Activated CD4-positive, alpha-beta T cell treated with anti-CD3 and anti-CD28 coated beads, Interleukin-2, amount 10 ng/mL, durations not matched to agents 7 days and 5 days (primary cell): ENCODE results near the gene KAZALD1. TPM values are rescaled to one million over a fixed set of nuclear protein-coding genes. Genes with fewer than 3 reads are reported as not detected.

Experiments
- CTCF ChIA-PET: fragments of 350-600 bp; sonication (Branson Sonifier 250); formaldehyde crosslinking; loops from one replicate; lab custom pipeline; 2021; ENCODE audit warnings: antibody characterized with exemption; lab: Charles Lee
- POLR2A ChIA-PET: fragments of 350-600 bp; sonication (Branson Sonifier 250); formaldehyde crosslinking; loops from one replicate; lab custom pipeline; 2021; ENCODE audit warnings: antibody characterized with exemption; lab: Charles Lee
- DNase-seq: peaks from one replicate; pipeline ENCODE4 v3.0.0-alpha.2; 2020
- H3K27ac Mint-ChIP-seq: one replicate; pipeline ENCODE4 v1.8.0; 2021; ENCODE audit warnings: mild to moderate bottlenecking, moderate library complexity, mixed read lengths
- H3K27me3 Mint-ChIP-seq: one replicate; pipeline ENCODE4 v1.8.0; 2021; ENCODE audit warnings: mixed read lengths
- H3K36me3 Mint-ChIP-seq: one replicate; pipeline ENCODE4 v1.8.0; 2021; ENCODE audit warnings: low read depth, mixed read lengths
- H3K4me1 Mint-ChIP-seq: one replicate; pipeline ENCODE4 v1.8.0; 2021; ENCODE audit warnings: mixed read lengths
- H3K4me3 Mint-ChIP-seq: one replicate; pipeline ENCODE4 v1.8.0; 2021; ENCODE audit warnings: mild to moderate bottlenecking, moderate library complexity, mixed read lengths
- H3K9me3 Mint-ChIP-seq: one replicate; pipeline ENCODE4 v1.8.0; 2021; ENCODE audit warnings: mixed read lengths
- total RNA-seq, 2 experiments: library from RNA; stranded (reverse); gene quantifications; one replicate each; pipeline ENCODE4 v1.2.3, GENCODE V29; 2021

The KAZALD1 gene
- total RNA-seq, 2 experiments from 2014 or later, result 0.27 to 0.55 TPM

DNA sequence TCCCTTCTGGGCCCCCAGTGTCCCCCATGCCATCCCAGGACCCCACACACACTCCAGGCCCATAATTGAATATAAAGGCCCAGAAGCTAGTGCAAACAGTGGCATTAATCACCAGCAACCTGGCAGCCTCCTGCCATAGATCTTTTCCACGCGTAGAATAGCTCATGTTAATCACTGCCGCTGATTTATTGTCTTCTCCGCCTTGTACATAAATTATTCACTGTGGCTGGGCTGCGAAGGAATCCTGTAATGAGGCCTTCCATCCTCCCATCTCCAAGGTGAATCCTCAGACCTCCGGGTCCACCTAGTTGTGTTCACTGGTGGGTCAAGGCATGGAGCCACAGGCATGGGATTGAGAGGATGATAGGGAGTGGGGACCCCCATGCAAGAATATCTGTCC, 33.2 kb downstream of the KAZALD1 start:
- Mint-ChIP-seq H3K27ac (no peak overlapping the region), H3K9me3 (no peaks in the 10 kb centered on the region), H3K4me3 (no peak overlapping the region), H3K36me3 (no peaks in the 10 kb centered on the region), H3K27me3 (peaks cover 17% of the 10 kb centered on the region), H3K4me1 (no peaks in the 10 kb centered on the region)
- no peak for DNase-seq
- POLR2A ChIA-PET, result interaction anchor here (1.0 kb wide), 1 partner anchor 47 kb away, joined by 3 read pairs; no protein-coding TSS in a partner anchor
- CTCF ChIA-PET, result interaction anchor here (1.2 to 6.9 kb wide), 11 partner anchors 10 to 52 kb away, joined by 4 to 90 read pairs (median 5); no protein-coding TSS in a partner anchor

DNA sequence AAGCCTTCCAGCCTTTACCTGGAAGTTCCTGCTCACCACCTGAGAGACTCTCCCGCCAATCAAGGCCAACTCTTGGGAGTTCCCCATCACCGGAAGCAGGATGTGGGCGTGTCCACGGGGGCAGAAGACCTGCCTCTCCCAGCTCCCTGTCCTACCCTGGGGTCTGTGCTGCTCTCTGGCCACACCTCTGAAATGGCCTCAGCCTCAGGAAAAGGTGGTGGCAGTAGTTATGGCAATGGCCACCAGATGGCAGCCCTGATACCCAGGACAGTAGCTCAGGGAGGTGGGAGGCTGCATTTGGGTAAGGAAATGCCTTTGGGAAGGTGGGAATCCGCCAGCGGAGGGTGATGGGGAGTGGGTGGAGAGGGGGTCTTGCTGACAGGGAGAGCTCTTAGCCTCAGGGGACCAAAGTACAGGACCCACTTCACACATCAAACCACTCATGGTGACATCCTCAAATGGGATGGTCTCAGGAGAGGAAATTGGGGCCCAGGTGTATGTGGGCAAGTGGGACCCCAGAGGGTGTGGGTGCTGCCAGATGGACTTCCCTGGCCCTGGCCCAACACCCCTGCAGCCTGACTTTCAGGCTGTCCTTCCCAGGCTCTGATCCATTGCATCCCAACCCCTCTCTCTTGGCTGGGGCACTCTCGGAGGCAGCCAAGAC, 33.9 kb downstream of the KAZALD1 start:
- Mint-ChIP-seq H3K4me3 (no peak overlapping the region), H3K36me3 (no peaks in the 10 kb centered on the region), H3K27ac (no peak overlapping the region), H3K4me1 (no peaks in the 10 kb centered on the region), H3K9me3 (no peaks in the 10 kb centered on the region), H3K27me3 (peaks cover 18% of the 10 kb centered on the region)
- ChIA-PET CTCF (interaction anchor here (0.6 to 6.9 kb wide), 18 partner anchors 11 to 130 kb away, joined by 3 to 90 read pairs (median 4); no protein-coding TSS in a partner anchor), POLR2A (interaction anchor here (1.0 kb wide), 1 partner anchor 46 kb away, joined by 3 read pairs; no protein-coding TSS in a partner anchor)
- DNase-seq, result peak; percentile 75

- CTCF ChIA-PET, result interaction anchor here (0.7 to 6.9 kb wide), 14 partner anchors 11 to 118 kb away, joined by 3 to 90 read pairs (median 4); partner anchors contain the start of gene KAZALD1
- Mint-ChIP-seq H3K4me1 (no peaks in the 10 kb centered on the region), H3K4me3 (no peak overlapping the region), H3K27me3 (peaks cover 16% of the 10 kb centered on the region), H3K36me3 (no peaks in the 10 kb centered on the region), H3K27ac (no peak overlapping the region), H3K9me3 (no peaks in the 10 kb centered on the region)
- DNase-seq, result no peak
- POLR2A ChIA-PET, result no interaction called here
Observed at GRCh38 chr10:101096378-101096777, 34.6 kb downstream of the KAZALD1 start.

GRCh38 chr10:101097881-101098280, 36.1 kb downstream of the KAZALD1 start:
- Mint-ChIP-seq H3K27ac (no peak overlapping the region), H3K9me3 (no peaks in the 10 kb centered on the region), H3K27me3 (peaks cover 19% of the 10 kb centered on the region), H3K36me3 (no peaks in the 10 kb centered on the region), H3K4me1 (no peaks in the 10 kb centered on the region), H3K4me3 (no peak overlapping the region)
- CTCF ChIA-PET, result interaction anchor here (0.8 to 6.9 kb wide), 3 partner anchors 10 to 45 kb away, joined by 3 to 90 read pairs (median 4); partner anchors contain the start of gene KAZALD1
- POLR2A ChIA-PET, result no interaction called here
- DNase-seq, result no peak

DNA sequence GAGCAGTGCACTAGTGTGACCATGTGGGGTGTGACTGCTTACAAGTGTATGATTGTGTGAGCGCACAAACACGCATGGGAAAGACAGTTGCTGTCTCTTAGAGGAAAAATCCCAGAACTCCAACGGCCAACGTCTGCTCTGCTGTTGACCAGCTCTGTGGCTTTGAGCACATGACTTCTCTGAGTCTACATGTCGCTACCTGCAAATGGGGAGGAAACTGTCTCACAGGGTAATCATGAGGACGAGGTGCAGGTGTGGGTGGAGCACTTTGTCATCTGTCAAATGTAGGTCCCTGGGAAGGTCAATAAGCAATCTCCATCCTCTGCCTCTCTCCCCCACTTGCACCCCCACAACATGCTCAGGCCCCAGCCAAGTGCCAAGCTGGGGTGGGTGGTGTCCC, 38.1 kb downstream of the KAZALD1 start:
- no peak overlapping the region for H3K4me3 Mint-ChIP-seq
- no peaks in the 10 kb centered on the region for H3K4me1 Mint-ChIP-seq
- H3K9me3 Mint-ChIP-seq, result no peaks in the 10 kb centered on the region
- DNase-seq, result no peak
- no peaks in the 10 kb centered on the region for H3K36me3 Mint-ChIP-seq
- CTCF ChIA-PET, result interaction anchor here (1.4 to 2.9 kb wide), 2 partner anchors 42 to 50 kb away, joined by 4 to 11 read pairs; no protein-coding TSS in a partner anchor
- H3K27me3 Mint-ChIP-seq, result peaks cover 21% of the 10 kb centered on the region
- H3K27ac Mint-ChIP-seq, result no peak overlapping the region
- POLR2A ChIA-PET, result no interaction called here

DNA sequence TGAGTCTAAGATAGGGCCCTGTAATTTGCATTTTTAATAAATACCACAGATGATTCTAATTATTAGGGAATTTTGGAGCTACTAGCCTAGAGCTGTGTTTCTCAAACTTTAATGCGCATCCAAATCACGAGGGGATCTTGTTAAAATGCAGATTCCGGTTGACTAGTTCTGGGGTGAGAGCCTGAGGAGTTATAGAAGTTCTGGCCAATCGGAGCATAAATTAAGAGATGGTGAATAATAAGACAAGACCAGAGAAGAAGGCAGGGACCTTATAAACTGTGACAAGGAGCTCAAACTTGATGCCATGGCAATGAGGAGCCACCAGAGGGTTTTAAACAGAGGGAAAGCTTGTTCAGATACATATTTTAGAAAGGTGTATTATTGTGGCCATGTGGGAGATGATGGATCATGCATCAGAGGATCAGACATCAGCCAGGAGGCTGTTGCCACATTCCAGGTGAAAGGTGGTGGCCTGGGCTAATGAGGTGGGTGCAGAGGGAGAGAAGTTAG, 39.6 kb downstream of the KAZALD1 start:
- ChIA-PET CTCF (interaction anchor here (1.4 to 2.9 kb wide), 3 partner anchors 13 to 48 kb away, joined by 4 to 11 read pairs (median 4); no protein-coding TSS in a partner anchor), POLR2A (no interaction called here)
- Mint-ChIP-seq H3K27ac (no peak overlapping the region), H3K4me1 (no peaks in the 10 kb centered on the region), H3K9me3 (no peaks in the 10 kb centered on the region), H3K27me3 (peaks cover 21% of the 10 kb centered on the region), H3K36me3 (no peaks in the 10 kb centered on the region), H3K4me3 (no peak overlapping the region)
- no peak for DNase-seq

DNA sequence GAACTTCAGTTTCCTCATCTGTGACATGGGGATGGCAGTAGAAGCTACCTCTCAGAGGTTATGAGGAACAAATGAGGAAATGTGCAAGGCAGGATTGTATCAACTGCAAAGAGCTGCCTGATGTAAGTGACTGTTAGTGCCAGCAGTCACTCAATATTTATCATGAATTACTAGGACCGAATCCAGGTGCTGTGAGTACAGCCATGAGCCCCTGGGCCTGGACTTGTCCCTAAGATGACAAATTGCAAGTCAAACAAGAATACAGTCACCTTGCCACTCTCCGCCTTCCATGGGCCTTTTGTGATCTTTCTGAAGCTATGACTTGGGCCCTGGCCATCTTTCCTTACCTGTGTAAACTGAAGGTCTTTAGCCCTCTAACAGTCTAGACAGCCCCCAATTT, 41.6 kb downstream of the KAZALD1 start:
- peaks cover 21% of the 10 kb centered on the region for H3K27me3 Mint-ChIP-seq
- no peaks in the 10 kb centered on the region for H3K4me1 Mint-ChIP-seq
- POLR2A ChIA-PET, result no interaction called here
- CTCF ChIA-PET, result interaction anchor here (1.3 kb wide), 1 partner anchor 39 kb away, joined by 6 read pairs; no protein-coding TSS in a partner anchor
- no peak for DNase-seq
- H3K27ac Mint-ChIP-seq, result no peak overlapping the region
- no peaks in the 10 kb centered on the region for H3K36me3 Mint-ChIP-seq
- no peaks in the 10 kb centered on the region for H3K9me3 Mint-ChIP-seq
- no peak overlapping the region for H3K4me3 Mint-ChIP-seq

GRCh38 chr10:101106351-101106750, 44.6 kb downstream of the KAZALD1 start:
- POLR2A ChIA-PET, result no interaction called here
- Mint-ChIP-seq H3K4me1 (no peaks in the 10 kb centered on the region), H3K36me3 (no peaks in the 10 kb centered on the region), H3K4me3 (no peak overlapping the region), H3K27me3 (peaks cover 18% of the 10 kb centered on the region), H3K27ac (no peak overlapping the region), H3K9me3 (no peaks in the 10 kb centered on the region)
- DNase-seq, result no peak
- CTCF ChIA-PET, result interaction anchor here (0.7 to 1.0 kb wide), 2 partner anchors 15 to 38 kb away, joined by 3 read pairs; no protein-coding TSS in a partner anchor

DNA sequence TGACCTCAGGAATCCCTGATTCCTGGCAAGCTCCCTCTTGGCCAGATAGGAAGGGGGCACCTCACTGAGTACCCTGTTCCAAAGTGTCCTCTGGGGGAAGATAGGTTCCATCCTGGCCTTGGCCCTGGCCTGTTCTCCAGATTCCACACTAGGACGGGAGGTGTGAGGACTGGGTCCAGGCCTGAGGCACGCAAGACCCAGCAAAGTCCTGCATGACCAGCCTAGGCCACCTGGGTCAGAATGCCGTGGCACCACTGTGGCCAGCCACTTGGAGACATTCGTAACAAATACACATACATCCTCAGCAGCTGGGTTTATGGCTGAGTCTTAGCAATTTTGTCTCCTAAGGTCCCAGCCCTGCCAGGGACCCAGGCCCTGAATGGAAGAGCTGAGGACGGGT, 46.0 kb downstream of the KAZALD1 start:
- DNase-seq, result no peak
- Mint-ChIP-seq H3K27ac (no peak overlapping the region), H3K9me3 (no peaks in the 10 kb centered on the region), H3K36me3 (no peaks in the 10 kb centered on the region), H3K4me1 (no peaks in the 10 kb centered on the region), H3K4me3 (no peak overlapping the region), H3K27me3 (peaks cover 13% of the 10 kb centered on the region)
- POLR2A ChIA-PET, result no interaction called here
- CTCF ChIA-PET, result interaction anchor here (1.0 kb wide), 1 partner anchor 12 kb away, joined by 4 read pairs; no protein-coding TSS in a partner anchor

DNA sequence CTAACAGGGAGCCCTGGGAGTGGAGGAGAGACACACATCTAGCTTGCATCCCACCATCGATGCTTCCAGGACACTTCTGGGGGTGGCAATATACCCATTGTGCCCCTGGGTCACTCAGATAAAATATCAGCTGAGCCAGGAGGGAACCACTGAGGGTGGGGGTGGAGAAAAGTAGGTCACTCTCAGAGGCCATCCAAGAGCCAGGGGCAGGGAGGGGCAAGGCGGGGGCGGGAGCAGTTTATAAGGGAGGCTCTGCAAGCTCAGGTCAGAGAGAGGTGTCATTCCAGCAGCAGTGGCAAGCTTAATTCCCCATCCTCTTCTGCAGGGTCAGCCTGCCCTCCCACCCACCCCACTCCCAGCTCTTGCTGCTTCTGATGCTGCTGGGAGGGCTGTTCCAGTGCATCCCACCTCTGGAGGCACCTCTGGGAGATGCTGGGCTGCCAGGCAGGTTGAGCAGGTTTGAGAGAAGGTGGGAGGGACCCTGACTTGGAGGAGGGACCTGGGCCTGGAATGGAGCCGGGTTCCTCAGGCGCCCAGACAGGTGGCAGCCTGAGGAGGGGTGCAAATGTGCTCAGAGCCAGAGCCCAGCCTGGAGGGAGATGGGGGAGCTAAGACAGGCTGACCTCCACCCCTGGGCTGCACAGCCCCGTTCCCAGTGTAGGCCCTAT, 49.2 kb downstream of the KAZALD1 start:
- H3K4me1 Mint-ChIP-seq, result no peaks in the 10 kb centered on the region
- no peak overlapping the region for H3K27ac Mint-ChIP-seq
- CTCF ChIA-PET, result interaction anchor here (0.9 kb wide), 1 partner anchor 15 kb away, joined by 4 read pairs; no protein-coding TSS in a partner anchor
- H3K36me3 Mint-ChIP-seq, result no peaks in the 10 kb centered on the region
- no peaks in the 10 kb centered on the region for H3K9me3 Mint-ChIP-seq
- no peak for DNase-seq
- H3K27me3 Mint-ChIP-seq, result peaks cover 30% of the 10 kb centered on the region
- no peak overlapping the region for H3K4me3 Mint-ChIP-seq
- POLR2A ChIA-PET, result no interaction called here

DNA sequence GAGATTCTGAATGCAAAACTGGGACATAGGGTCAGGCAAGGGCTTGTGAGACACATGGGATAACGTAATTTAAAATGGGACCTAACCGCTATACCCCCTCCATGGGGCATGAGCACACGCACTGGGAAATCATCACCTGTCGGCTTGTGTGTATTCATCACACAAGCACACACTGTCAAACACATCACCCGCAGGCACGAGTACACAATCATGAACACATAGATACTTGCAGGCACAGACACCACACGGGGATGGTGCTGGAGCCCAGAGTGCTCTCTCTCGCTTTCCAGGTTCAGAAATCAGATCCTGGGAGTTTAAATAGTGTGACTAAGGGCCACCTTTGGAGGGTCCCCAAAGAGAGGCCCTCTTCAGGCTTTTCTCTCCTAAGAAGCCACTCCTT, 49.8 kb downstream of the KAZALD1 start:
- Mint-ChIP-seq H3K27me3 (peaks cover 35% of the 10 kb centered on the region), H3K9me3 (no peaks in the 10 kb centered on the region), H3K4me1 (no peaks in the 10 kb centered on the region), H3K4me3 (no peak overlapping the region), H3K27ac (no peak overlapping the region), H3K36me3 (no peaks in the 10 kb centered on the region)
- ChIA-PET POLR2A (no interaction called here), CTCF (no interaction called here)
- DNase-seq, result no peak

DNA sequence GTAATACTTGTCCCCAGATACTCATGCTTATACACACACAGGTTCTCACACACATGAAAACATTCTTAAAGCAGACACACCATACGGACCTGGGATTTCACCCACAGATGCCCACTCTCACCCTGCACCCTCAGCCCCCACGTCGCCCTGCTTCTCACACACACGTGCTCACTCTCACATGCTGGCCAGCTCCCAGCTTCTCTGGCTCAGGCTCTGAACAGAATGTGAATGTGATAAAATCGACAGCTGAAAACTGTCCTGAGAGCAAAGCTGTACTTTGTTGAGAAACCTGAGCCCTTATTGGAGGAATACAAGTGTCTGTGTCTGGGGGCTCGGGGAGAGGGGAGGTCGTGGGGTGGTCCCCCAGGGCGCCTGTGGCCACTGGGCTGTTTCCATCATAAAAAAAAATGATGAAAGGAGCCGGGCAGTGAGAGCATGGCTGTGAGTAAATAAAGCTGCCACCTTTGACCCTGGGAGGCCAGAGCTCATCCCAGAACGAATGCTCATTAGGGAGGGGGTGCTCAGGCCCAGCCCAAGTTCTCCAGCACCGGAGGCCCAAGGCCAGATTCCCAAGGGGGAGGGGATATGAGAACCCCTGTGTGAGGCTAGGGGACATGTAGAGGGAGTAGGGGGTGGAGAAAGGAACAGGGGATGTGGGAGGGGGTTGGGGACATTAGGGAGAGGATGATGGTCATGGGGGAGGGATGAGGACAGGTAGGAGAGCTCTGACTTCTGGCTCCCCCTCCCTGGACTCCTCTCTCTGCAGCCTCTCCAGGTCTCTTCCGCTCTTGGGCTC, 51.2 kb downstream of the KAZALD1 start:
- Mint-ChIP-seq H3K4me3 (no peak overlapping the region), H3K36me3 (no peaks in the 10 kb centered on the region), H3K27me3 (peaks cover 41% of the 10 kb centered on the region), H3K9me3 (no peaks in the 10 kb centered on the region), H3K27ac (no peak overlapping the region), H3K4me1 (no peaks in the 10 kb centered on the region)
- no peak for DNase-seq
- ChIA-PET POLR2A (interaction anchor here (0.6 kb wide), 1 partner anchor 570 kb away, joined by 3 read pairs; no protein-coding TSS in a partner anchor), CTCF (interaction anchor here (0.8 to 1.5 kb wide), 2 partner anchors 28 to 29 kb away, joined by 3 read pairs; no protein-coding TSS in a partner anchor)
